Upper lobe of right lung (tissue), 1 donor: Measurements from ENCODE around the gene ZNF215. TPM values are rescaled to one million over a fixed set of nuclear protein-coding genes. Genes with fewer than 3 reads are reported as not detected.
A peak's percentile ranks its signal among the peaks of the same experiment; 100 is the strongest.
"Not testable (repeated sequence)": the region's sequence is repeated elsewhere in the genome, so short reads cannot be mapped to it uniquely, and the experiment has no call there.

ENCODE experiments used
- ATAC-seq: fragments of 200-7000 bp; cut with Tn5 transposase; one replicate; pipeline ENCODE4 v1.9.1; 2020; ENCODE audit warnings: mild to moderate bottlenecking, moderate library complexity
- DNase-seq: peaks from one replicate; pipeline ENCODE4 v3.0.0-alpha.2; 2020
- H3K27ac ChIP-seq: fragments of 200-600 bp; one replicate; pipeline ENCODE4 v1.8.0; 2022
- H3K27me3 ChIP-seq: fragments of 200-600 bp; one replicate; pipeline ENCODE4 v1.8.0; 2022; ENCODE audit warnings: mild to moderate bottlenecking
- H3K36me3 ChIP-seq: fragments of 200-600 bp; one replicate; pipeline ENCODE4 v1.8.0; 2022
- H3K4me1 ChIP-seq: fragments of 200-600 bp; one replicate; pipeline ENCODE4 v1.8.0; 2022
- H3K4me3 ChIP-seq: fragments of 200-600 bp; one replicate; pipeline ENCODE4 v1.8.0; 2022; ENCODE audit warnings: mild to moderate bottlenecking
- H3K9me3 ChIP-seq: fragments of 200-600 bp; one replicate; pipeline ENCODE4 v1.8.0; 2022
- intact Hi-C: fragments of 100-400 bp; cut with DNase I; formaldehyde crosslinking; loops from one replicate; pipeline ENCODE4 v1.11.0; 2022
- long read RNA-seq: library from polyadenylated mRNA; unstranded; transcript quantifications from one replicate; pipeline ENCODE4 v2.0.0, GENCODE V29; 2021
- total RNA-seq: library from RNA; stranded (reverse); fragmentation: NEBNext Ultra II Directional; extraction: Animal tissue kit (Norgen Biotek cat#: 25700); gene quantifications from one replicate; pipeline ENCODE4 v1.2.1, GENCODE V29; 2021
- TF ChIP-seq, protein P1 (sequence below): fragments of 200-600 bp; IDR thresholded peaks from one replicate; pipeline ENCODE4 v1.8.0; 2022; ENCODE audit warnings: antibody characterized with exemption
- donor health status: DM: no; HTN: yes; CAD: no; lungs with severe emphysema.

The ZNF215 gene
- total RNA-seq = 2.4 TPM
- long read RNA-seq, partial matches to known transcripts = 0 of 2 reads
- long read RNA-seq, other reads (novel, unspliced or antisense) = 1 of 2 reads

DNA sequence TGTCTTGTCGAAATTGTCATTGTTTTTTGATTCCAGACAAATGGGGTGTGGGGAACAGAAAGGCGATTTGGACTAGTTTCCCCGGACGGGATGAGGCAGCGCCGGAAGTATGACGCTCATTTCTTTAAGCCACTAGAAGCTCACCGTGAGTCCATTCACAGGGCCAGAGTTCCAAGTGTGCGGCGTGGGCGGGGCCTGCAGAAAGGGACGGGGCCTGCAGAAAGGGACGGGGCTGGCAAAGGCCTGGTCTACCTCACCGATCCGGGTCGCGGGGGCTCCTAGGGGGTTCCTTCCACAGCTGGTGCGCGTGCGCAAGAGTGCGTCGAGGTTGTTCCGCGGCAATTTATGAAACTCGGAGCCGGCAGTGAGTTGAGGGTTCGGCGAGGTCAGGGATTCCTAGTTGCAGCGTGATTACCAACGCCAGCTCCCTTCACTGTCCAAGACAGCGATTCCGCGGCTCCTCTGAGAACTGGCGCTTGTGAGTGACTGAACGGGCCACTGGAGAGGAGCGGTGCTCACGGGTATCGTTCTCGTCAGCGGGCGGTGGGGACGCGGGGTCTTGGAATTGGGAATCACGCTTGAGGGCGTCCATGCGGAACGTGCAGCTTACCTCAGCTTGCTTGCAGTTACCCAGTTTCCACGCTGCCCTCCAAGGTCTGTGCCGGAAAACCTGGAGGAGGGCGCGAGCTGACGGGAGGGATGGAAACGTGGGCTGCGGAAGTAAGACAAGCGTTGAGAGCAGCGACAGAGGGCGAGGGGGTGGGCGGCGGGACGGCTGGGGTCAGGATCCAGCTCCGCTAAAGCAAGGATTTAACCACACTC lies at the start of gene ZNF215:
Gene ZNF215, plus strand, starts transcription at position 219 of the 822 bp plus-strand sequence. CDS start 5,847 bp downstream, outside the sequence.
- DNase-seq (peak; percentile 91), ATAC-seq (peak; percentile 94)
- H3K4me1 ChIP-seq = peaks cover 9% of the 10 kb centered on the region
- intact Hi-C loops = loop anchor here (10.0 kb wide), 1 partner anchor 582 kb away; no protein-coding TSS in a partner anchor
- H3K36me3 ChIP-seq = no peaks in the 10 kb centered on the region
- H3K27me3 ChIP-seq = no peaks in the 10 kb centered on the region
- peak within 1 kb of the TSS; percentile 61 for H3K27ac ChIP-seq
- H3K4me3 ChIP-seq = peak within 1 kb of the TSS; percentile 70
- no peaks in the 10 kb centered on the region for H3K9me3 ChIP-seq
- TF ChIP-seq, protein P1, sequence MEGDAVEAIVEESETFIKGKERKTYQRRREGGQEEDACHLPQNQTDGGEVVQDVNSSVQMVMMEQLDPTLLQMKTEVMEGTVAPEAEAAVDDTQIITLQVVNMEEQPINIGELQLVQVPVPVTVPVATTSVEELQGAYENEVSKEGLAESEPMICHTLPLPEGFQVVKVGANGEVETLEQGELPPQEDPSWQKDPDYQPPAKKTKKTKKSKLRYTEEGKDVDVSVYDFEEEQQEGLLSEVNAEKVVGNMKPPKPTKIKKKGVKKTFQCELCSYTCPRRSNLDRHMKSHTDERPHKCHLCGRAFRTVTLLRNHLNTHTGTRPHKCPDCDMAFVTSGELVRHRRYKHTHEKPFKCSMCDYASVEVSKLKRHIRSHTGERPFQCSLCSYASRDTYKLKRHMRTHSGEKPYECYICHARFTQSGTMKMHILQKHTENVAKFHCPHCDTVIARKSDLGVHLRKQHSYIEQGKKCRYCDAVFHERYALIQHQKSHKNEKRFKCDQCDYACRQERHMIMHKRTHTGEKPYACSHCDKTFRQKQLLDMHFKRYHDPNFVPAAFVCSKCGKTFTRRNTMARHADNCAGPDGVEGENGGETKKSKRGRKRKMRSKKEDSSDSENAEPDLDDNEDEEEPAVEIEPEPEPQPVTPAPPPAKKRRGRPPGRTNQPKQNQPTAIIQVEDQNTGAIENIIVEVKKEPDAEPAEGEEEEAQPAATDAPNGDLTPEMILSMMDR = no peak

GRCh38 chr11:6876914-6877313 lies 49.3 kb upstream of the ZNF215 start:
- TF ChIP-seq, protein P1 = no peak
- H3K4me3 ChIP-seq = no peak overlapping the region
- intact Hi-C loops = no loop called here
- no peaks in the 10 kb centered on the region for H3K36me3 ChIP-seq
- DNase-seq = no peak
- no peak for ATAC-seq
- no peaks in the 10 kb centered on the region for H3K27me3 ChIP-seq
- no peaks in the 10 kb centered on the region for H3K9me3 ChIP-seq
- no peaks in the 10 kb centered on the region for H3K4me1 ChIP-seq
- H3K27ac ChIP-seq = no peak overlapping the region

- TF ChIP-seq, protein P1 = no peak
- no peak overlapping the region for H3K4me3 ChIP-seq
- H3K36me3 ChIP-seq = no peaks in the 10 kb centered on the region
- no peak overlapping the region for H3K27ac ChIP-seq
- no peaks in the 10 kb centered on the region for H3K27me3 ChIP-seq
- no peak for ATAC-seq
- no peaks in the 10 kb centered on the region for H3K4me1 ChIP-seq
- intact Hi-C loops = no loop called here
- DNase-seq = no peak
- no peaks in the 10 kb centered on the region for H3K9me3 ChIP-seq
Observed at GRCh38 chr11:6882751-6883150, 43.5 kb upstream of the ZNF215 start.

DNA sequence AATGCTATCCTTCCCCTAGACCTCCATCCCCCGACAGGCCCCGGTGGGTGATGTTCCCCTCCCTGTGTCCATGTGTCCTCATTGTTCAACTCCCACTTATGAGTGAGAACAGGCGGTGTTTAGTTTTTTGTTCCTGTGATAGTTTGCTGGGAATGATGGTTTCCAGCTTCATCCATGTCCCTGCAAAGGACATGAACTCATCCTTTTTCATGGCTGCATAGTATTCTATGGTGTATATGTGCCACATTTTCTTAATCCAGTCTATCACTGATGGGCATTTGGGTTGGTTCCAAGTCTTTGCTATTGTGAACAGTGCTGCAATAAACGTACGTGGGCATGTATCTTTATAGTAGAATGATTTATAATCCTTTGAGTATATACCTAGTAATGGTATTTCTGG lies 38.5 kb upstream of the ZNF215 start:
- H3K27me3 ChIP-seq, H3K36me3 ChIP-seq, H3K4me3 ChIP-seq, H3K27ac ChIP-seq, ATAC-seq, DNase-seq, H3K4me1 ChIP-seq, intact Hi-C loops, H3K9me3 ChIP-seq: not testable (repeated sequence)

GRCh38 chr11:6888830-6889229 lies 37.4 kb upstream of the ZNF215 start:
- no peak for DNase-seq
- H3K27me3 ChIP-seq = no peaks in the 10 kb centered on the region
- ATAC-seq = no peak
- H3K27ac ChIP-seq = no peak overlapping the region
- H3K9me3 ChIP-seq = no peaks in the 10 kb centered on the region
- TF ChIP-seq, protein P1 = no peak
- intact Hi-C loops = no loop called here
- no peak overlapping the region for H3K4me3 ChIP-seq
- H3K4me1 ChIP-seq = no peaks in the 10 kb centered on the region
- no peaks in the 10 kb centered on the region for H3K36me3 ChIP-seq

- H3K9me3 ChIP-seq = no peaks in the 10 kb centered on the region
- no peak overlapping the region for H3K27ac ChIP-seq
- H3K4me1 ChIP-seq = no peaks in the 10 kb centered on the region
- intact Hi-C loops = no loop called here
- ATAC-seq (no peak), DNase-seq (no peak)
- no peaks in the 10 kb centered on the region for H3K27me3 ChIP-seq
- TF ChIP-seq, protein P1 = no peak
- H3K4me3 ChIP-seq = no peak overlapping the region
- H3K36me3 ChIP-seq = no peaks in the 10 kb centered on the region
Observed at GRCh38 chr11:6889835-6890234, 36.4 kb upstream of the ZNF215 start.
